ENCODE measurements around the gene NAA40. TPM values are rescaled to one million over a fixed set of nuclear protein-coding genes. Genes with fewer than 3 reads are reported as not detected.

Gene NAA40
- total and polyA plus RNA-seq, 2 of the 13 experiments (the other 11 are each of a cell fraction or from before 2014, with no cell fraction given): 11.1 to 17.9 TPM

DNA sequence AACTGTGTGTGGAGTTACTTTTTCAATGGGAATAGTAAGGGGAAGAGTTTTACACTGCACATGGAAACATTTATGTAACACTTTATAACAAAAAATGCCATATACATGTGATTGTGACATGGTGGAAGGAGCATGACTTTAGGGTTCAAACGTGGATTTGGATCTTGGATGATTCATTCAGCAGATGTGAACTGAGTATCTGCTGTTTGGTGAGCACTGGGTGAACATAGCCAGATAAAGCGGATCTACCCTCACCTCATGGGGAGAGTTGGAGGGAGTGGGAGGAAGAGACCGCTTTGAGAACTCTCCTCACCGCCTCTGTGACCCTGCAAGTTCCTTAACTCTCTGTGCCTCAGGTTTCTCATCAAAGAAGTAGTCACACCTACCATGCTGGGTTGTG, 3.1 kb downstream of the NAA40 start:
- CTCF ChIA-PET (ENCODE audit: low intra/inter-chr PET ratio, low total read pairs): no interaction called here
- ATAC-seq: no peak
- in situ Hi-C loops (cut with HindIII; ENCODE audit: extremely low pct_ligation_motif_present, low pct_unique_long_range_greater_than_20kb): loop anchor here (10.0 kb wide), 1 partner anchor 107 kb away; the partner anchor contains the start of gene MARK2
- DNase-seq (ENCODE audit: low spot score): no peak
- Histone ChIP-seq H3K4me3 (replicated peaks in 1 of 3; ENCODE audit: insufficient read depth in 1 of 3, low read depth in 2 of 3, low read length in 3 of 3) (no peak overlapping the region), H3K4me2 (ENCODE audit: low read depth, low read length) (no peak overlapping the region), H3K27me3 (ENCODE audit: control insufficient read depth in 1 of 2, insufficient read depth in 2 of 2, low read length in 2 of 2) (no peaks in the 10 kb centered on the region; a peak in 1 of 5 replicates), H3K9ac (ENCODE audit: insufficient read depth, low read depth, low read length) (no peak overlapping the region), H3K79me2 (ENCODE audit: insufficient read depth, low read length) (peaks cover 41% of the 10 kb centered on the region), H3K27ac (ENCODE audit: extremely low read length, insufficient read depth, low read length) (no peak overlapping the region), H2AFZ (ENCODE audit: low read length) (no peak overlapping the region), H3K4me1 (ENCODE audit: insufficient read depth, low read length) (peaks cover 47% of the 10 kb centered on the region), H4K20me1 (ENCODE audit: insufficient read depth, low read length) (peaks cover 11% of the 10 kb centered on the region; the same call in 1 of the 2 replicates), H3K36me3 (replicated peaks in 1 of 2; ENCODE audit: control insufficient read depth in 1 of 2, insufficient read depth in 2 of 2, low read length in 2 of 2) (peaks cover 5 to 10% of the 10 kb centered on the region in 2 experiments; a peak in 4 of 5 replicates), H3K9me3 (ENCODE audit: low read length) (no peaks in the 10 kb centered on the region)
- intact Hi-C loops (cut with micrococcal nuclease; ENCODE audit: unreplicated experiment): no loop called here
- 89% methylated on average over 4 of the region's 4 CpGs for WGBS (ENCODE audit: low lambda C conversion rate)
- no peak for FAIRE-seq
- POLR2A ChIA-PET: no interaction called here
- BruUV-seq (replicated peaks): no TSS peak
- TF ChIP-seq, protein P1, sequence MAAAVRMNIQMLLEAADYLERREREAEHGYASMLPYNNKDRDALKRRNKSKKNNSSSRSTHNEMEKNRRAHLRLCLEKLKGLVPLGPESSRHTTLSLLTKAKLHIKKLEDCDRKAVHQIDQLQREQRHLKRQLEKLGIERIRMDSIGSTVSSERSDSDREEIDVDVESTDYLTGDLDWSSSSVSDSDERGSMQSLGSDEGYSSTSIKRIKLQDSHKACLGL (CRISPR knock-in tag; IDR thresholded peaks at IDR 0.05): no peak
- TF ChIP-seq ZNF260 (CRISPR knock-in tag; IDR thresholded peaks at IDR 0.05; ENCODE audit: borderline replicate concordance, low read depth): no peak
- no peak for TF ChIP-seq ZNF589 (CRISPR knock-in tag; conservative IDR thresholded peaks at IDR 0.05)
- TF ChIP-seq NR1H2 (CRISPR knock-in tag; IDR thresholded peaks at IDR 0.05; ENCODE audit: borderline replicate concordance, low read depth): no peak
- TF ChIP-seq ZNF317 (CRISPR knock-in tag; IDR thresholded peaks at IDR 0.05): no peak
- TF ChIP-seq, protein P2, sequence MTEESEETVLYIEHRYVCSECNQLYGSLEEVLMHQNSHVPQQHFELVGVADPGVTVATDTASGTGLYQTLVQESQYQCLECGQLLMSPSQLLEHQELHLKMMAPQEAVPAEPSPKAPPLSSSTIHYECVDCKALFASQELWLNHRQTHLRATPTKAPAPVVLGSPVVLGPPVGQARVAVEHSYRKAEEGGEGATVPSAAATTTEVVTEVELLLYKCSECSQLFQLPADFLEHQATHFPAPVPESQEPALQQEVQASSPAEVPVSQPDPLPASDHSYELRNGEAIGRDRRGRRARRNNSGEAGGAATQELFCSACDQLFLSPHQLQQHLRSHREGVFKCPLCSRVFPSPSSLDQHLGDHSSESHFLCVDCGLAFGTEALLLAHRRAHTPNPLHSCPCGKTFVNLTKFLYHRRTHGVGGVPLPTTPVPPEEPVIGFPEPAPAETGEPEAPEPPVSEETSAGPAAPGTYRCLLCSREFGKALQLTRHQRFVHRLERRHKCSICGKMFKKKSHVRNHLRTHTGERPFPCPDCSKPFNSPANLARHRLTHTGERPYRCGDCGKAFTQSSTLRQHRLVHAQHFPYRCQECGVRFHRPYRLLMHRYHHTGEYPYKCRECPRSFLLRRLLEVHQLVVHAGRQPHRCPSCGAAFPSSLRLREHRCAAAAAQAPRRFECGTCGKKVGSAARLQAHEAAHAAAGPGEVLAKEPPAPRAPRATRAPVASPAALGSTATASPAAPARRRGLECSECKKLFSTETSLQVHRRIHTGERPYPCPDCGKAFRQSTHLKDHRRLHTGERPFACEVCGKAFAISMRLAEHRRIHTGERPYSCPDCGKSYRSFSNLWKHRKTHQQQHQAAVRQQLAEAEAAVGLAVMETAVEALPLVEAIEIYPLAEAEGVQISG (CRISPR knock-in tag; IDR thresholded peaks at IDR 0.05): no peak
- TF ChIP-seq, protein P3, sequence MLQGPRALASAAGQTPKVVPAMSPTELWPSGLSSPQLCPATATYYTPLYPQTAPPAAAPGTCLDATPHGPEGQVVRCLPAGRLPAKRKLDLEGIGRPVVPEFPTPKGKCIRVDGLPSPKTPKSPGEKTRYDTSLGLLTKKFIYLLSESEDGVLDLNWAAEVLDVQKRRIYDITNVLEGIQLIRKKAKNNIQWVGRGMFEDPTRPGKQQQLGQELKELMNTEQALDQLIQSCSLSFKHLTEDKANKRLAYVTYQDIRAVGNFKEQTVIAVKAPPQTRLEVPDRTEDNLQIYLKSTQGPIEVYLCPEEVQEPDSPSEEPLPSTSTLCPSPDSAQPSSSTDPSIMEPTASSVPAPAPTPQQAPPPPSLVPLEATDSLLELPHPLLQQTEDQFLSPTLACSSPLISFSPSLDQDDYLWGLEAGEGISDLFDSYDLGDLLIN (CRISPR knock-in tag; IDR thresholded peaks at IDR 0.05; ENCODE audit: borderline replicate concordance): no peak
- TF ChIP-seq JUNB (CRISPR knock-in tag; IDR thresholded peaks at IDR 0.05; ENCODE audit: borderline replicate concordance): no peak
- TF ChIP-seq, protein P4, sequence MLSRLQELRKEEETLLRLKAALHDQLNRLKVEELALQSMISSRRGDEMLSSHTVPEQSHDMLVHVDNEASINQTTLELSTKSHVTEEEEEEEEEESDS (CRISPR knock-in tag; IDR thresholded peaks at IDR 0.05; ENCODE audit: borderline replicate concordance): no peak
- no peak for TF ChIP-seq ZNF329 (CRISPR knock-in tag; IDR thresholded peaks at IDR 0.05; ENCODE audit: low read depth)
- no peak for TF ChIP-seq ZKSCAN8 (CRISPR knock-in tag; IDR thresholded peaks at IDR 0.05; ENCODE audit: borderline replicate concordance)
- no peak for TF ChIP-seq NCOR1 (IDR thresholded peaks at IDR 0.05; ENCODE audit: borderline replicate concordance, low read length)
- TF ChIP-seq, protein P5, sequence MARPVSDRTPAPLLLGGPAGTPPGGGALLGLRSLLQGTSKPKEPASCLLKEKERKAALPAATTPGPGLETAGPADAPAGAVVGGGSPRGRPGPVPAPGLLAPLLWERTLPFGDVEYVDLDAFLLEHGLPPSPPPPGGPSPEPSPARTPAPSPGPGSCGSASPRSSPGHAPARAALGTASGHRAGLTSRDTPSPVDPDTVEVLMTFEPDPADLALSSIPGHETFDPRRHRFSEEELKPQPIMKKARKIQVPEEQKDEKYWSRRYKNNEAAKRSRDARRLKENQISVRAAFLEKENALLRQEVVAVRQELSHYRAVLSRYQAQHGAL (CRISPR knock-in tag; IDR thresholded peaks at IDR 0.05; ENCODE audit: not compliant biosample characterization): no peak
- no peak for TF ChIP-seq RAD21 (CRISPR knock-in tag; IDR thresholded peaks at IDR 0.05)
